Activated effector memory CD4-positive, alpha-beta T cell treated with anti-CD3 and anti-CD28 coated beads, Interleukin-2, amount 50 U/mL, for 16 hours (primary cell): ENCODE results near the gene YIPF1.
"Not testable (repeated sequence)": the region's sequence is repeated elsewhere in the genome, so short reads cannot be mapped to it uniquely, and the experiment has no call there.

Experiments
- DNase-seq: peaks from one replicate; pipeline ENCODE4 v3.0.0-alpha.2; 2020

Gene YIPF1

GRCh38 chr1:53893999-53894636, 4.5 kb upstream of the YIPF1 start, which contains the start of gene DIO1:
Gene DIO1 (plus strand): TSS chr1:53894187. CDS start chr1:53894211, 24 bp downstream.
- no peak for DNase-seq

GRCh38 chr1:53892911-53893310, 3.3 kb upstream of the YIPF1 start:
- no peak for DNase-seq

GRCh38 chr1:53891678-53892077, 2.1 kb upstream of the YIPF1 start:
- DNase-seq = no peak

GRCh38 chr1:53891018-53891417, 1.4 kb upstream of the YIPF1 start:
- DNase-seq = no peak

- DNase-seq = no peak
These were observed 935 bp upstream of the YIPF1 start for GRCh38 chr1:53890522-53890941.

- no peak for DNase-seq
These were observed 916 bp downstream of the YIPF1 start for GRCh38 chr1:53888681-53889080.

GRCh38 chr1:53883600-53883999, 6.0 kb downstream of the YIPF1 start:
- not testable (repeated sequence) for DNase-seq

- DNase-seq = not testable (repeated sequence)
These were observed 7.7 kb downstream of the YIPF1 start for GRCh38 chr1:53881853-53882252.

- no peak for DNase-seq
These were observed 11.0 kb downstream of the YIPF1 start for GRCh38 chr1:53878492-53879105.

GRCh38 chr1:53875150-53875549, 14.4 kb downstream of the YIPF1 start:
- not testable (repeated sequence) for DNase-seq

GRCh38 chr1:53871773-53872484, 17.7 kb downstream of the YIPF1 start:
- no peak for DNase-seq

- no peak for DNase-seq
These were observed 18.4 kb downstream of the YIPF1 start for GRCh38 chr1:53871221-53871620.

GRCh38 chr1:53869454-53870117, 20.0 kb downstream of the YIPF1 start:
- DNase-seq = no peak

GRCh38 chr1:53868565-53868964, 21.0 kb downstream of the YIPF1 start:
- DNase-seq = no peak

- no peak for DNase-seq
These were observed 27.1 kb downstream of the YIPF1 start for GRCh38 chr1:53862507-53862906.

- peak; percentile 77 for DNase-seq
These were observed 28.6 kb downstream of the YIPF1 start for GRCh38 chr1:53860967-53861411.

- no peak for DNase-seq
These were observed 37.9 kb downstream of the YIPF1 start for GRCh38 chr1:53851571-53852285.

GRCh38 chr1:53850082-53850673, 39.4 kb downstream of the YIPF1 start:
- DNase-seq = no peak

- DNase-seq = no peak
These were observed 41.6 kb downstream of the YIPF1 start for GRCh38 chr1:53847980-53848379.

- DNase-seq = no peak
These were observed 47.2 kb downstream of the YIPF1 start for GRCh38 chr1:53842347-53842746.

GRCh38 chr1:53838654-53838974, 51.0 kb downstream of the YIPF1 start:
- DNase-seq = no peak

GRCh38 chr1:53837924-53838653, 51.5 kb downstream of the YIPF1 start, which contains the start of gene NDC1:
Gene NDC1 (minus strand): TSS chr1:53838296. CDS start chr1:53838261, 35 bp downstream.
- DNase-seq = peak; percentile 95
